Astrocyte of the spinal cord (primary cell): ENCODE measurements around the gene GOLT1B.
"Not testable (repeated sequence)": the region's sequence is repeated elsewhere in the genome, so short reads cannot be mapped to it uniquely, and the experiment has no call there.

Experiments
- DNase-seq: peaks from one replicate; pipeline ENCODE4 v3.0.0; 2011; ENCODE audit warnings: low read depth, low spot score
- H3K4me3 ChIP-seq: 2 replicates; pipeline ENCODE4 v1.5.1; 2011; ENCODE audit warnings: low read depth, mild to moderate bottlenecking, low read length, moderate library complexity
- CTCF ChIP-seq: IDR thresholded peaks from 2 replicates; pipeline ENCODE4 v1.5.1; 2012; ENCODE audit warnings: low read depth, mild to moderate bottlenecking, low read length, inconsistent platforms
- in situ Hi-C: cut with HindIII; loops from 2 replicates; pipeline ENCODE4 v1.10.0; 2017; ENCODE audit warnings: low sequenced_read_pairs

Gene GOLT1B

GRCh38 chr12:21501258-21502163, at the start of gene GOLT1B, which contains the start of gene RECQL:
GOLT1B (plus strand) TSS chr12:21501789; CDS start chr12:21501924, 135 bp downstream.
RECQL (minus strand) TSS chr12:21501635; CDS start chr12:21499570, 2,065 bp downstream.
- H3K4me3 ChIP-seq, result peak within 1 kb of the TSS; percentile 80
- no peak for TF ChIP-seq CTCF
- peak; percentile 98 for DNase-seq
- in situ Hi-C loops, result no loop called here

- in situ Hi-C loops, result no loop called here
- no peak overlapping the region for H3K4me3 ChIP-seq
- TF ChIP-seq CTCF, result no peak
Measured at GRCh38 chr12:21453312-21453852, 48.2 kb upstream of the GOLT1B start.

GRCh38 chr12:21456291-21456780, 45.3 kb upstream of the GOLT1B start:
- in situ Hi-C loops, result no loop called here
- DNase-seq, result no peak
- TF ChIP-seq CTCF, result no peak
- H3K4me3 ChIP-seq, result no peak overlapping the region

More at GRCh38 chr12:21453312-21453852, 48.2 kb upstream of the GOLT1B start:
- no peak for DNase-seq

- no peak for DNase-seq
- in situ Hi-C loops, result no loop called here
- H3K4me3 ChIP-seq, result no peak overlapping the region
- no peak for TF ChIP-seq CTCF
Measured at GRCh38 chr12:21459474-21459873, 42.1 kb upstream of the GOLT1B start.

GRCh38 chr12:21467334-21467733, 34.3 kb upstream of the GOLT1B start:
- DNase-seq, H3K4me3 ChIP-seq, in situ Hi-C loops: not testable (repeated sequence)

GRCh38 chr12:21471294-21471693, 30.3 kb upstream of the GOLT1B start:
- in situ Hi-C loops, result no loop called here
- H3K4me3 ChIP-seq, result no peak overlapping the region
- no peak for TF ChIP-seq CTCF
- DNase-seq, result no peak

GRCh38 chr12:21472197-21472823, 29.3 kb upstream of the GOLT1B start:
- H3K4me3 ChIP-seq, result no peak overlapping the region
- no peak for TF ChIP-seq CTCF
- no peak for DNase-seq
- in situ Hi-C loops, result no loop called here
